K562 (cell line): ENCODE data around the gene FAM193A. TPM values are rescaled to one million over a fixed set of nuclear protein-coding genes. Genes with fewer than 3 reads are reported as not detected.

Experiments
- ATAC-seq: fragments of 200-7000 bp; cut with Tn5 transposase; 3 replicates; pipeline ENCODE4 v1.9.1; 2020; ENCODE audit warnings: moderate library complexity
- BruUV-seq: library from RNA; stranded (reverse); fragments of 400-500 nt; replicated peaks from 2 replicates; lab custom pipeline; 2021; lab: Mats Ljungman, UMichigan
- CTCF ChIA-PET: fragments of 300-600 bp; formaldehyde crosslinking; extraction: SDS; loops from one replicate; lab custom pipeline; 2021; ENCODE audit warnings: low intra/inter-chr PET ratio; lab: Yijun Ruan, JAX
- POLR2A ChIA-PET: fragments of 300-600, 350-650 bp; sonication (Branson Sonifier 250); formaldehyde crosslinking; extraction: SDS; loops from one replicate; lab custom pipeline; 2021; ENCODE audit warnings: antibody characterized with exemption, inconsistent platforms; lab: Yijun Ruan, JAX
- DNase-seq, 4 experiments: peaks; one replicate each; pipeline versions ENCODE4 v3.0.0 to v3.0.0-alpha.2; 2011 to 2018; ENCODE audit warnings: low spot score in 3 of 4, mixed read lengths in 3 of 4; ENCODE audit errors: extremely low read depth in 1 of 4
- FAIRE-seq: peaks from 2 replicates; lab custom pipeline; 2011; peaks lifted over from hg19 to GRCh38; lab: Jason Lieb, UNC
- H2AFZ ChIP-seq: 2 replicates; pipeline ENCODE4 v1.6.0; 2011; ENCODE audit warnings: low read depth, low read length, control low read depth, inconsistent platforms
- H3K27ac ChIP-seq: fragments of 200-600 bp; 3 replicates; pipeline ENCODE4 v1.8.0; 2011; ENCODE audit warnings: low read depth, mild to moderate bottlenecking, control low read depth, inconsistent platforms, low read length, moderate library complexity, mixed read lengths; ENCODE audit errors: extremely low read depth
- H3K27me3 ChIP-seq, 2 experiments: fragments of 300-600 bp in 1 of 2; 2 replicates in 1 of 2; 3 replicates in 1 of 2; pipeline versions ENCODE4 v1.6.0 to v1.8.0; 2011; ENCODE audit warnings: inconsistent platforms in 2 of 2, low read length in 2 of 2, mild to moderate bottlenecking in 1 of 2, mixed read lengths in 1 of 2, moderate library complexity in 1 of 2; ENCODE audit not compliant: control insufficient read depth in 2 of 2, insufficient read depth in 2 of 2
- H3K36me3 ChIP-seq: fragments of 300-600 bp; 3 replicates; pipeline ENCODE4 v1.8.0; 2011; ENCODE audit warnings: mild to moderate bottlenecking, low read length, inconsistent platforms; ENCODE audit not compliant: control insufficient read depth, insufficient read depth
- H3K4me1 ChIP-seq, 2 experiments: fragments of 200-600 bp in 1 of 2; replicated peaks in 1 of 2; 2 replicates in 1 of 2; 3 replicates in 1 of 2; pipeline versions ENCODE4 v1.5.1 to v1.8.0; 2011; ENCODE audit warnings: inconsistent platforms in 2 of 2, low read length in 2 of 2, mild to moderate bottlenecking in 1 of 2, mixed read lengths in 1 of 2, moderate library complexity in 1 of 2; ENCODE audit not compliant: control insufficient read depth in 2 of 2, insufficient read depth in 2 of 2
- H3K4me2 ChIP-seq: 2 replicates; pipeline ENCODE4 v1.6.1; 2011; ENCODE audit warnings: low read length, control low read depth, inconsistent platforms, mixed read lengths; ENCODE audit not compliant: insufficient read depth
- H3K4me3 ChIP-seq: fragments of 200-600 bp; sonication (generic), shearing (Covaris generic); 2 replicates; pipeline ENCODE4 v1.5.1; 2016; ENCODE audit warnings: control low read depth, inconsistent platforms
- H3K79me2 ChIP-seq: fragments of 200-600 bp; 3 replicates; pipeline ENCODE4 v1.8.0; 2011; ENCODE audit warnings: low read length, inconsistent platforms; ENCODE audit not compliant: control insufficient read depth, insufficient read depth
- H3K9ac ChIP-seq, 2 experiments: 2 replicates each; pipeline versions ENCODE4 v1.6.0 to v1.6.1; 2011; ENCODE audit warnings: low read depth in 2 of 2, low read length in 2 of 2, control low read depth in 1 of 2, inconsistent platforms in 1 of 2, mild to moderate bottlenecking in 1 of 2, mixed read lengths in 1 of 2; ENCODE audit not compliant: insufficient read depth in 1 of 2
- H3K9me1 ChIP-seq: one replicate; pipeline ENCODE4 v1.6.0; 2011; ENCODE audit warnings: inconsistent platforms, mild to moderate bottlenecking, low read length, moderate library complexity; ENCODE audit not compliant: control insufficient read depth, insufficient read depth
- H3K9me3 ChIP-seq: replicated peaks from 2 replicates; pipeline ENCODE4 v1.5.1; 2011; ENCODE audit warnings: low read depth, low read length, inconsistent platforms; ENCODE audit not compliant: control insufficient read depth, insufficient read depth
- H4K20me1 ChIP-seq: replicated peaks from 2 replicates; pipeline ENCODE4 v1.6.1; 2011; ENCODE audit warnings: low read length, inconsistent platforms, mixed read lengths; ENCODE audit not compliant: control insufficient read depth, insufficient read depth
- CREB3L1 ChIP-seq: fragments of 450-650 bp; IDR thresholded peaks from 2 replicates; pipeline ENCODE4 v1.6.1; 2014; ENCODE audit warnings: low read depth, mild to moderate bottlenecking, moderate library complexity, borderline replicate concordance
- ETV5 ChIP-seq: sonication (generic); formaldehyde crosslinking; IDR thresholded peaks from 2 replicates; pipeline ENCODE4 v1.4.0; 2020; ENCODE audit warnings: low read depth, mild to moderate bottlenecking, missing genetic modification reagents
- HMG20A ChIP-seq: fragments of 450-650 bp; formaldehyde crosslinking; conservative IDR thresholded peaks from 2 replicates; pipeline ENCODE4 v1.4.0; 2020; ENCODE audit warnings: mild to moderate bottlenecking, mixed read lengths
- MYNN ChIP-seq, 2 experiments: sonication (generic); formaldehyde crosslinking in 1 of 2; IDR thresholded peaks; 2 replicates each; pipeline versions ENCODE4 v1.5.0 to v1.6.1; 2016 to 2020; ENCODE audit warnings: antibody characterized with exemption in 1 of 2, missing genetic modification reagents in 1 of 2
- POLR2B ChIP-seq: fragments of 450-650 bp; IDR thresholded peaks from 2 replicates; pipeline ENCODE4 v1.6.1; 2018; ENCODE audit warnings: low read depth; ENCODE audit not compliant: partially characterized antibody
- POU5F1 ChIP-seq: fragments of 150-350 bp; IDR thresholded peaks from 2 replicates; pipeline ENCODE4 v1.6.1; 2014; ENCODE audit warnings: borderline replicate concordance, low read length, low read depth, mild to moderate bottlenecking; ENCODE audit not compliant: partially characterized antibody
- RBM22 ChIP-seq: fragments of 200-400 bp; formaldehyde crosslinking; IDR thresholded peaks from 2 replicates; pipeline ENCODE4 v1.6.1; 2018; ENCODE audit warnings: low read length, low read depth; ENCODE audit not compliant: poor library complexity, severe bottlenecking
- SMARCC2 ChIP-seq: fragments of 450-650 bp; IDR thresholded peaks from 2 replicates; pipeline ENCODE4 v1.6.1; 2017; ENCODE audit warnings: antibody characterized with exemption, moderate library complexity, mild to moderate bottlenecking, low read depth
- VEZF1 ChIP-seq: fragments of 200-800 bp; sonication (Bioruptor generic); IDR thresholded peaks from 2 replicates; pipeline ENCODE4 v1.6.1; 2017; ENCODE audit warnings: missing genetic modification characterization, missing compliant biosample characterization
- ZC3H8 ChIP-seq: fragments of 450-650 bp; IDR thresholded peaks from 2 replicates; pipeline ENCODE4 v1.6.1; 2017
- ZNF431 ChIP-seq: sonication (generic); formaldehyde crosslinking; IDR thresholded peaks from 2 replicates; pipeline ENCODE4 v1.8.0; 2022; ENCODE audit warnings: mild to moderate bottlenecking, missing genetic modification reagents
- ZNF717 ChIP-seq: fragments of 250-450 bp; sonication (Bioruptor Pico); IDR thresholded peaks from 2 replicates; pipeline ENCODE4 v1.5.0; 2021
- WGBS: fragments of 100-300 bp; shearing (Covaris generic); methylation state at CpG from one replicate; pipeline ENCODE4 v1.1.6; 2016; ENCODE audit warnings: low coverage, mixed read lengths; ENCODE audit not compliant: insufficient coverage; ENCODE audit errors: missing lambda C conversion rate; 5-methylcytosine and 5-hydroxymethylcytosine counted together
- in situ Hi-C: fragments of 300-500 bp; cut with MboI; formaldehyde crosslinking; loops from 4 replicates; pipeline ENCODE4 v1.15.0; 2018; ENCODE audit warnings: inconsistent platforms, mixed read lengths
- intact Hi-C: fragments of 100-400 bp; cut with micrococcal nuclease; formaldehyde crosslinking; loops from 2 replicates; pipeline ENCODE4 v1.14.2; 2022
- polyA plus RNA-seq, 8 experiments: library from polyadenylated mRNA; depleted of rRNA in 4 of 8; stranded (reverse) in 5 of 8; unstranded in 3 of 8; fragments of >200 nt; fragmentation: Nextera tagmentation in 2 of 8; fragmentation: Illumina TruSeq in 1 of 8; extraction: Ambion mirVana in 2 of 8; extraction: Trizol in 1 of 8; gene quantifications; 2 replicates each; pipeline versions ENCODE4 v1.2.1 to v1.2.3, GENCODE V29; 2011 to 2014; ENCODE audit warnings: inconsistent platforms in 1 of 8, missing spikeins in 1 of 8
- total RNA-seq, 7 experiments: library from RNA; depleted of rRNA in 6 of 7; stranded (reverse); fragments of >200 nt in 6 of 7; fragmentation: Illumina TruSeq in 2 of 7; extraction: Trizol in 2 of 7; gene quantifications; 2 replicates each; pipeline versions ENCODE4 v1.2.1 to v1.2.3, GENCODE V29; 2011 to 2021; ENCODE audit warnings: low replicate concordance in 1 of 7
- TF ChIP-seq, protein P1 (sequence below): sonication (generic); formaldehyde crosslinking; IDR thresholded peaks from 2 replicates; pipeline ENCODE4 v1.8.0; 2022; ENCODE audit warnings: mild to moderate bottlenecking, low read depth, missing genetic modification reagents
- TF ChIP-seq, protein P2 (sequence below), 2 experiments: fragments of 450-650 bp; IDR thresholded peaks; 2 replicates each; pipeline ENCODE4 v1.6.1; 2016

The FAM193A gene
- total and polyA plus RNA-seq, 9 of the 15 experiments (the other 6 are each of a cell fraction or from before 2014, with no cell fraction given), result 0.46 to 24.6 (median 9.6) TPM

DNA sequence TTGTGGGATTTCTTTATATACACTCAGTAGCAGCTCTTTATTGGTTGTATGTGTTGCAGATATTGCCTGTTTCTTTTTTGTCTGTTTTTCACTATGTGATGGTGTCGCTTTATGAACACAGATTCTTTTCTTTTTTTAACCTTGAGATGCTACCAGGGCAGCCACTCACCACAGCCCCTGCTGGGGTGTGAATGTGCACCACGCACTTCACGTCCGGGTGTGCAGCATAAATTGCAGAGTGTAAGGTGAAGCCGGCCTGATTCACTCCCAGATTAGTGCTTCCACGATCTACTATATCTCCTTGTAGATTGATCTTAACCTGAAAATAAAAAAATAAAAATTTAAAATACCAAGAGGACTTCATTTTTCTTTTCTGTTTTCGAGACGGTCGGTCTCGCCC is 71.4 kb downstream of the FAM193A start:
- intact Hi-C loops, result no loop called here
- peaks cover 85% of the 10 kb centered on the region for H3K79me2 ChIP-seq
- no peaks in the 10 kb centered on the region for H3K9me1 ChIP-seq
- 0 out of 3 replicates have a peak, but pooled peaks cover 2% of the 10 kb centered on the region for H3K36me3 ChIP-seq
- POLR2A ChIA-PET, result interaction anchor here (0.6 to 1.6 kb wide), 3 partner anchors 11 to 344 kb away, joined by 3 to 4 read pairs (median 4); no protein-coding TSS in a partner anchor
- no TSS peak for BruUV-seq
- CTCF ChIA-PET, result no interaction called here
- no peak for ATAC-seq
- H3K9ac ChIP-seq, result no peak overlapping the region
- no peak overlapping the region for H3K4me3 ChIP-seq
- TF ChIP-seq ETV5 (CRISPR knock-in tag) (no peak), ZC3H8 (no peak), POU5F1 (no peak), POLR2B (no peak), HMG20A (CRISPR knock-in tag) (no peak), CREB3L1 (no peak), SMARCC2 (no peak), ZNF431 (no peak), MYNN (IDR thresholded peaks at IDR 0.05) (no peak), MYNN (CRISPR knock-in tag; IDR thresholded peaks at IDR 0.05) (no peak), VEZF1 (CRISPR knock-in tag) (no peak), RBM22 (no peak), ZNF717 (CRISPR knock-in tag) (no peak)
- TF ChIP-seq, protein P1, sequence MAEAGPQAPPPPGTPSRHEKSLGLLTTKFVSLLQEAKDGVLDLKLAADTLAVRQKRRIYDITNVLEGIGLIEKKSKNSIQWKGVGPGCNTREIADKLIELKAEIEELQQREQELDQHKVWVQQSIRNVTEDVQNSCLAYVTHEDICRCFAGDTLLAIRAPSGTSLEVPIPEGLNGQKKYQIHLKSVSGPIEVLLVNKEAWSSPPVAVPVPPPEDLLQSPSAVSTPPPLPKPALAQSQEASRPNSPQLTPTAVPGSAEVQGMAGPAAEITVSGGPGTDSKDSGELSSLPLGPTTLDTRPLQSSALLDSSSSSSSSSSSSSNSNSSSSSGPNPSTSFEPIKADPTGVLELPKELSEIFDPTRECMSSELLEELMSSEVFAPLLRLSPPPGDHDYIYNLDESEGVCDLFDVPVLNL (CRISPR knock-in tag), result no peak
- TF ChIP-seq, protein P2, sequence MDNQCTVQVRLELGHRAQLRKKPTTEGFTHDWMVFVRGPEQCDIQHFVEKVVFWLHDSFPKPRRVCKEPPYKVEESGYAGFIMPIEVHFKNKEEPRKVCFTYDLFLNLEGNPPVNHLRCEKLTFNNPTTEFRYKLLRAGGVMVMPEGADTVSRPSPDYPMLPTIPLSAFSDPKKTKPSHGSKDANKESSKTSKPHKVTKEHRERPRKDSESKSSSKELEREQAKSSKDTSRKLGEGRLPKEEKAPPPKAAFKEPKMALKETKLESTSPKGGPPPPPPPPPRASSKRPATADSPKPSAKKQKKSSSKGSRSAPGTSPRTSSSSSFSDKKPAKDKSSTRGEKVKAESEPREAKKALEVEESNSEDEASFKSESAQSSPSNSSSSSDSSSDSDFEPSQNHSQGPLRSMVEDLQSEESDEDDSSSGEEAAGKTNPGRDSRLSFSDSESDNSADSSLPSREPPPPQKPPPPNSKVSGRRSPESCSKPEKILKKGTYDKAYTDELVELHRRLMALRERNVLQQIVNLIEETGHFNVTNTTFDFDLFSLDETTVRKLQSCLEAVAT (IDR thresholded peaks at IDR 0.05), result no peak
- H3K27me3 ChIP-seq, result no peaks in the 10 kb centered on the region
- peaks cover 0 to 8% of the 10 kb centered on the region in 2 experiments; a peak in 2 of 5 replicates for H3K4me1 ChIP-seq
- WGBS, result 95% methylated on average over 10 of the region's 10 CpGs
- H3K27ac ChIP-seq, result no peak overlapping the region
- in situ Hi-C loops, result no loop called here
- H3K4me2 ChIP-seq, result no peak overlapping the region
- H4K20me1 ChIP-seq, result peaks cover 8% of the 10 kb centered on the region; the same call in 1 of the 2 replicates
- H2AFZ ChIP-seq, result no peak overlapping the region
- FAIRE-seq, result peak; percentile 40
- H3K9me3 ChIP-seq, result no peaks in the 10 kb centered on the region
- DNase-seq, result no peak
